ENCODE results near the gene RETN.

Gene RETN

GRCh38 chr19:7699417-7700401, 30.9 kb downstream of the RETN start:
- Histone ChIP-seq H3K36me3 (no peaks in the 10 kb centered on the region), H3K27ac (no peak overlapping the region), H3K9me3 (ENCODE audit: severe bottlenecking) (no peaks in the 10 kb centered on the region), H3K4me3 (ENCODE audit: low read depth, low read length) (no peak overlapping the region), H3K27me3 (ENCODE audit: insufficient read depth, low read depth, severe bottlenecking) (no peaks in the 10 kb centered on the region)
- no peak for TF ChIP-seq CTCF (IDR thresholded peaks at IDR 0.05; ENCODE audit: low read depth, low read length)
- DNase-seq, result no peak

- no peak for DNase-seq
Observed at GRCh38 chr19:7701049-7701653, 32.3 kb downstream of the RETN start.

GRCh38 chr19:7701654-7702457, 33.0 kb downstream of the RETN start, which contains the start of gene FCER2:
Gene FCER2, minus strand, starts transcription at chr19:7702131. Its CDS starts 2,371 bp downstream, at chr19:7699760.
- no peaks in the 10 kb centered on the region for H3K27me3 ChIP-seq (ENCODE audit: insufficient read depth, low read depth, severe bottlenecking)
- no peak for DNase-seq
- no peak within 1 kb of the TSS for H3K4me3 ChIP-seq (ENCODE audit: low read depth, low read length)
- no peaks in the 10 kb centered on the region for H3K36me3 ChIP-seq
- H3K9me3 ChIP-seq (ENCODE audit: severe bottlenecking), result no peaks in the 10 kb centered on the region
- no peak within 1 kb of the TSS for H3K27ac ChIP-seq
- TF ChIP-seq CTCF (IDR thresholded peaks at IDR 0.05; ENCODE audit: low read depth, low read length), result no peak

More at GRCh38 chr19:7701049-7701653, 32.3 kb downstream of the RETN start:
- no peak for TF ChIP-seq CTCF (IDR thresholded peaks at IDR 0.05; ENCODE audit: low read depth, low read length)
- Histone ChIP-seq H3K4me3 (ENCODE audit: low read depth, low read length) (no peak overlapping the region), H3K27me3 (ENCODE audit: insufficient read depth, low read depth, severe bottlenecking) (no peaks in the 10 kb centered on the region), H3K36me3 (no peaks in the 10 kb centered on the region), H3K27ac (no peak overlapping the region), H3K9me3 (ENCODE audit: severe bottlenecking) (no peaks in the 10 kb centered on the region)

GRCh38 chr19:7703332-7703731, 34.5 kb downstream of the RETN start:
- no peak overlapping the region for H3K27ac ChIP-seq
- H3K36me3 ChIP-seq, result no peaks in the 10 kb centered on the region
- no peak for TF ChIP-seq CTCF (IDR thresholded peaks at IDR 0.05; ENCODE audit: low read depth, low read length)
- no peaks in the 10 kb centered on the region for H3K9me3 ChIP-seq (ENCODE audit: severe bottlenecking)
- DNase-seq, result no peak
- H3K27me3 ChIP-seq (ENCODE audit: insufficient read depth, low read depth, severe bottlenecking), result no peaks in the 10 kb centered on the region
- no peak overlapping the region for H3K4me3 ChIP-seq (ENCODE audit: low read depth, low read length)

- H3K36me3 ChIP-seq, result no peaks in the 10 kb centered on the region
- H3K27ac ChIP-seq, result no peak overlapping the region
- DNase-seq, result no peak
- H3K4me3 ChIP-seq (ENCODE audit: low read depth, low read length), result no peak overlapping the region
- TF ChIP-seq CTCF (IDR thresholded peaks at IDR 0.05; ENCODE audit: low read depth, low read length), result no peak
- H3K27me3 ChIP-seq (ENCODE audit: insufficient read depth, low read depth, severe bottlenecking), result no peaks in the 10 kb centered on the region
- H3K9me3 ChIP-seq (ENCODE audit: severe bottlenecking), result no peaks in the 10 kb centered on the region
Observed at GRCh38 chr19:7704280-7705060, 35.6 kb downstream of the RETN start.

Measured in WERI-Rb-1 (cell line).